ENCODE data around the gene SPART. TPM values are rescaled to one million over a fixed set of nuclear protein-coding genes. Genes with fewer than 3 reads are reported as not detected.

The SPART gene
- total RNA-seq, 1 experiment from 2014 or later: 182 TPM

GRCh38 chr13:36366031-36366430 lies 19.8 kb upstream of the SPART start:
- no TSS peak for BruUV-seq (replicated peaks)
- CTCF ChIA-PET: no interaction called here

GRCh38 chr13:36363366-36363863 lies 17.2 kb upstream of the SPART start:
- CTCF ChIA-PET: no interaction called here
- H3K4me3 ChIP-seq (ENCODE audit: low read depth, low read length, poor library complexity, severe bottlenecking): no peak overlapping the region
- intact Hi-C loops (cut with micrococcal nuclease; ENCODE audit: unreplicated experiment): no loop called here
- H3K27me3 ChIP-seq (replicated peaks; ENCODE audit: insufficient read depth, low read depth, low read length, poor library complexity): no peaks in the 10 kb centered on the region
- POLR2A ChIA-PET (ENCODE audit: low non-redundant PET): interaction anchor here (0.6 kb wide), 1 partner anchor 637 kb away, joined by 3 read pairs; the partner anchor contains the start of gene EXOSC8
- TF ChIP-seq CTCF (conservative IDR thresholded peaks at IDR 0.05; ENCODE audit: low read depth, low read length) (no peak), EZH2 (IDR thresholded peaks at IDR 0.05; ENCODE audit: borderline replicate concordance, low read depth, low read length, poor library complexity, severe bottlenecking) (no peak)
- no peaks in the 10 kb centered on the region for H3K36me3 ChIP-seq (ENCODE audit: insufficient read depth, low read length, poor library complexity, severe bottlenecking)
- H3K9me3 ChIP-seq (ENCODE audit: low read depth, low read length, poor library complexity, severe bottlenecking): no peaks in the 10 kb centered on the region
- no peak overlapping the region for H3K27ac ChIP-seq (ENCODE audit: low read depth, low read length, poor library complexity, severe bottlenecking)
- no peak for DNase-seq (ENCODE audit: low spot score)
- peaks cover 16% of the 10 kb centered on the region for H3K4me1 ChIP-seq (ENCODE audit: insufficient read depth, low read length, poor library complexity, severe bottlenecking)
- no TSS peak for BruUV-seq (replicated peaks)

More at GRCh38 chr13:36366031-36366430, 19.8 kb upstream of the SPART start:
- no peak for DNase-seq (ENCODE audit: low spot score)
- H3K27ac ChIP-seq (ENCODE audit: low read depth, low read length, poor library complexity, severe bottlenecking): no peak overlapping the region
- no peaks in the 10 kb centered on the region for H3K9me3 ChIP-seq (ENCODE audit: low read depth, low read length, poor library complexity, severe bottlenecking)
- no peaks in the 10 kb centered on the region for H3K27me3 ChIP-seq (replicated peaks; ENCODE audit: insufficient read depth, low read depth, low read length, poor library complexity)
- H3K36me3 ChIP-seq (ENCODE audit: insufficient read depth, low read length, poor library complexity, severe bottlenecking): no peaks in the 10 kb centered on the region
- TF ChIP-seq CTCF (conservative IDR thresholded peaks at IDR 0.05; ENCODE audit: low read depth, low read length): no peak
- no peak for TF ChIP-seq EZH2 (IDR thresholded peaks at IDR 0.05; ENCODE audit: borderline replicate concordance, low read depth, low read length, poor library complexity, severe bottlenecking)
- peaks cover 25% of the 10 kb centered on the region for H3K4me1 ChIP-seq (ENCODE audit: insufficient read depth, low read length, poor library complexity, severe bottlenecking)
- H3K4me3 ChIP-seq (ENCODE audit: low read depth, low read length, poor library complexity, severe bottlenecking): no peak overlapping the region
- intact Hi-C loops (cut with micrococcal nuclease; ENCODE audit: unreplicated experiment): no loop called here
- POLR2A ChIA-PET (ENCODE audit: low non-redundant PET): no interaction called here

GRCh38 chr13:36362914-36363313 lies 16.7 kb upstream of the SPART start:
- no peak for DNase-seq (ENCODE audit: low spot score)
- Histone ChIP-seq H3K27ac (ENCODE audit: low read depth, low read length, poor library complexity, severe bottlenecking) (no peak overlapping the region), H3K36me3 (ENCODE audit: insufficient read depth, low read length, poor library complexity, severe bottlenecking) (no peaks in the 10 kb centered on the region), H3K27me3 (replicated peaks; ENCODE audit: insufficient read depth, low read depth, low read length, poor library complexity) (no peaks in the 10 kb centered on the region), H3K4me3 (ENCODE audit: low read depth, low read length, poor library complexity, severe bottlenecking) (no peak overlapping the region), H3K9me3 (ENCODE audit: low read depth, low read length, poor library complexity, severe bottlenecking) (no peaks in the 10 kb centered on the region), H3K4me1 (ENCODE audit: insufficient read depth, low read length, poor library complexity, severe bottlenecking) (peaks cover 20% of the 10 kb centered on the region)
- intact Hi-C loops (cut with micrococcal nuclease; ENCODE audit: unreplicated experiment): no loop called here
- no TSS peak for BruUV-seq (replicated peaks)
- ChIA-PET POLR2A (ENCODE audit: low non-redundant PET) (no interaction called here), CTCF (no interaction called here)
- TF ChIP-seq CTCF (conservative IDR thresholded peaks at IDR 0.05; ENCODE audit: low read depth, low read length): no peak
- no peak for TF ChIP-seq EZH2 (IDR thresholded peaks at IDR 0.05; ENCODE audit: borderline replicate concordance, low read depth, low read length, poor library complexity, severe bottlenecking)
